Activated CD8-positive, alpha-beta memory T cell treated with anti-CD3 and anti-CD28 coated beads, Interleukin-2, amount 50 U/mL, for 24 hours (primary cell): Measurements from ENCODE around the gene TSNAXIP1.

ENCODE experiments used
- DNase-seq: peaks from one replicate; pipeline ENCODE4 v3.0.0-alpha.2; 2020; ENCODE audit errors: extremely low read depth

Gene TSNAXIP1

GRCh38 chr16:67806428-67807147, at the start of gene TSNAXIP1, which contains the start of gene RANBP10:
Gene TSNAXIP1 (plus strand): TSS chr16:67806889. CDS start chr16:67807150, 261 bp downstream.
Gene RANBP10 (minus strand): TSS chr16:67806560. CDS start chr16:67806536, 24 bp downstream.
- peak; percentile 90 for DNase-seq

- DNase-seq, result no peak
Observed at GRCh38 chr16:67758006-67758405, 48.7 kb upstream of the TSNAXIP1 start.

DNA sequence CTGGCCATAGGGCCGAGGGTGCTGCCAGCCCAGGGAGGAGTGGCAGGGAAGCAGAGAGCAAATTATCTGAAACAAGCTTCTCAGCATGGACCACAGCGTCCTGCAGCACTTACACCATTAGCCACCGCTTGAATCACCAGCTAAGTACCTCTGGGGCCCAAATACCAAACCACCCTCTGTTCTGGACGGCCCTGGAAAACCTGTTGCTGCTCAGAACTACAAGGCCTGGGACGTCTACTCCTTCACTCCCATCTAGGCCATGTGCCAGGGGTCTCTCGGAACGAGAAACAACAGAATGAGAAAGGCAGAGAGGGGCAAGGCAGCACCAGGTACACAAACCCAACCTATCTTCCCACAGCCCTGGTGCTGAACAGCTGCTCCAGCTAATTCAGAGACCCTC, 47.7 kb upstream of the TSNAXIP1 start:
- no peak for DNase-seq

DNA sequence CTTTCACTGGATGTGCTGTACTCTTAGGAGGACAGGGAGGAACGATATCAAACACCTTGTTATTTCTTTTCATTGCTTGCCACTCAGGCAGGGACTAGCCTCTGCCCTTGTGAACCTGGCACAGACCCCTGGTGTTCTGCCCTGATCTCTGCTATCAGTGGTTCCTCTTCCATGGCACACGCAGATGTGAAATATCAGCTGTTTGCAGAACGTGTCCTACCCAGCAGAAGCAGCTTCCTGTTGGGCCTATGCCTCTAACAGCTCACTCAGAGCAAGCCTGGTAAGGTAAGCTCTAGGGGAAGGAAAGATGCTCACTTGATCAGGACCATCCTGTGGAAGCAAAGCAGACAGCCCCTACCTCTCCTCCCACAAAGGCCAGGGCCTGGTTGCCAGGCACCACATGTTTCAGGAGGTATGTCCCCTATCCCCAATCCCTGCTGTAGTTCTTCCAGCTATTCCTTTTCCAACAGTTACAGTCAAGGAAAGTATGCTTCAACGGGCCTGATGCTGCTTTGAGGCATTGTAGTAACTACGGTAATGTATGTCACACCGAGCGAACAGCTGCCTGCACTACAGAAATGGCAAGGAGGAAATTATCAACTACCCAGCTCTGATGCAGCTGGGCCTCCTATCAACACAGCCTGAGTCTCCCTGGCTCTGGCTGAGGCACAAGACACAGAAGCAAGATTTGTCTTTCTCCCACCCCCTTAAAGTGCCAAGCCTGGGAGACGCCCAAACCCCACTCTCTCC, 46.3 kb upstream of the TSNAXIP1 start:
- DNase-seq, result no peak

GRCh38 chr16:67760956-67761230, 45.8 kb upstream of the TSNAXIP1 start:
- DNase-seq, result no peak

- no peak for DNase-seq
Observed at GRCh38 chr16:67761924-67762323, 44.8 kb upstream of the TSNAXIP1 start.

GRCh38 chr16:67762385-67762784, 44.3 kb upstream of the TSNAXIP1 start:
- DNase-seq, result no peak

- DNase-seq, result no peak
Observed at GRCh38 chr16:67763066-67763465, 43.6 kb upstream of the TSNAXIP1 start.

DNA sequence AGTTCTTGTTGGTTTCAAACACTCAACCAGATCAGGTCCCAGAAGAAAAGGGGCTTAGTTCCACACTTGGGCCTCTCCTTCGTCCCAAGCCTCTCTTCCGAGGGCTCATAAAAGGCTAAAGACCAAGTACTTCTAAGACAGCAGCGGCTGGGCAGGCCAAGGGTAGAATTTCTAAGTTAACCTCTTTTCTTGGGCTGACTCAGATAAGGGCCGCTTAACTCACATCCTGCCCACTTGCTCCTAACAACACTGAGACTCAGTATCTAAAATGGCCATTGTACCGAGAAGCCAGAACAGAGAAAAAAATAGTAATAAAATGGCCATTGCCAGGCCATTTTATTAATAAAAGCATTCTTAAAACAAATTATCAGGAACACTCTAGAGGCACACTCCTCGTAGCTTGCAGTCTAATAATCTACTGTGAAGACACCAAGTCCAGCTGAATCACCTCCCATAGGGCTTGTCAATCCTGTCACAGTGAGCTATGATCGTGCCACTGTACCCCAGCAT, 42.5 kb upstream of the TSNAXIP1 start:
- no peak for DNase-seq

GRCh38 chr16:67766291-67766690, 40.4 kb upstream of the TSNAXIP1 start:
- DNase-seq, result no peak

DNA sequence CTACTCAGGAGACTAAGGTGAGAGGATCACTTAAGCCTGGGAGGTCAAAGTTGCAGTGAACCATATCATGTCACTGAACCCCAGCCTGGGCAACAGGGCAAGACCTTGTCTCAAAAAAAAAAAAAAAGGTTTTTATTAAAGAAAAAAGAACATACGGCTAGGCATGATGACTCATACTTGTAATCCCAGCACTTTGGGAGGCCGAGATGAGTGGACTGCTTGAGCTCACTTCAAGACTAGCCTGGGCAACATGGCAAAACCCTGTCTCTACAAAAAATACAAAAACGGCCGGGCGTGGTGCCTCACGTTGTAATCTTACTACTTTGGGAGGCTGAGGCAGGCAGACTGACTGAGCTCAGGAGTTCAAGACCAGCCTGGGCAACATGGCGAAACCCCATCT, 38.7 kb upstream of the TSNAXIP1 start:
- no peak for DNase-seq

- DNase-seq, result no peak
Observed at GRCh38 chr16:67770346-67770991, 36.2 kb upstream of the TSNAXIP1 start.

- DNase-seq, result no peak
Observed at GRCh38 chr16:67773099-67773498, 33.6 kb upstream of the TSNAXIP1 start.

DNA sequence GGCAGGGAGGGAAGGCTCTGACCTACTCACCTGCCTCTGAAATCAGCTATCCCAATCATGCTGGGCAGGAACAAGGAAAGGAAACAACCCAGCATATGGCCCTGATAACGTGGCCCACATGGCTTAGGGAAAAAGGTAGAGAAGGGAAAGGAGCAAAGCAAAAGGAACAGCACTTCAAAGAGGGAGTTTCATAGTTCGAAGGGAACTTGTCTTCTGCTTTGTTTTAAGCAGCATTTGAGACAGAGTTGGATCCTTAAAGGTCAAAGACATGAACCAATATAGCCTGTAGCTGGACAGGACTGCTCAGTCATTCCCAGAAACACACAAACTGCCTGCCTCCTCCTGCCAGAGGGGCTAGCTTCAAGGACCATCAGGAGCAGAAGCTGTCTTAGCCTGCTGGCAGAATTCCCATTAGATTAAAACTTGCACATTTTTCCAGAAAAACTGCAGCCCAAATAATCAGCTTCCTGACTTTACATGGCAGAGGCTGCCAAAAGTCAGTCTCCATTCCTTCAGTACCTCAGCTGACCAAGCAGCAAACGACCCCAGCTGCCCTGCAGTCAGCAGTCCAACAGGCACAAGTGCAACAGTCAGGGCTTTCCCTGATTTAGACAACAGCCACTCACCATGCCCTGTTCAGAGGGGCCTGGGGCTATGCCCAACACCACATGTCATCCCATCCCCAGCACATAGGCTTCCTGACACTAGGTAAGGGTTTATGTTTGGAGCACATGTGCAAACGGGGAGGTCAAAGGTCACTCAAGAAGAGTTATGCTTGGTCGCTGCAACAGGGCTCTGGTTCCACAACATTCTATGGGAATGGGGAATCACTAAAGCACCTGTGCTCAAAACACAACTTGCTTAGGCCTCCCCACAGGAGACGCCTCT, 32.9 kb upstream of the TSNAXIP1 start:
- no peak for DNase-seq

DNA sequence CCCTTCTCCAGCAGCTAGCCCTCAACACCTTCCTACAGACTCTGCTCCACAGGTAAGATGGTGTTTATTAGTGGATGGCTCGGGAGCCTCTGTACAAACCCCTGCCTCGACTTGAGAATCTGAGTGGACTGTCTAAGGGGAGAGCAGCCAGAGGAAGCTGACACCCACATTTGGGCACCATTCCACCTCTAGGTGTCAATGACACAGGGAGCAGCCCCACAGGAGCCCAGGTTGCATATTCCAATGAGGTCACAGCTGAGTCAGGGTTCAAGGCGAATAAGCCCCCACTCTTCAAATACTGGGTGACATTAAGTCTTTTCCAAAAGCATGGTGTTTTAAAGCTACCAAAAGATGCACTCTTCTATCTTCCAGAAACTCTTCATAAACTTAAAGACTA, 32.2 kb upstream of the TSNAXIP1 start:
- no peak for DNase-seq

GRCh38 chr16:67775273-67775672, 31.4 kb upstream of the TSNAXIP1 start:
- no peak for DNase-seq

DNA sequence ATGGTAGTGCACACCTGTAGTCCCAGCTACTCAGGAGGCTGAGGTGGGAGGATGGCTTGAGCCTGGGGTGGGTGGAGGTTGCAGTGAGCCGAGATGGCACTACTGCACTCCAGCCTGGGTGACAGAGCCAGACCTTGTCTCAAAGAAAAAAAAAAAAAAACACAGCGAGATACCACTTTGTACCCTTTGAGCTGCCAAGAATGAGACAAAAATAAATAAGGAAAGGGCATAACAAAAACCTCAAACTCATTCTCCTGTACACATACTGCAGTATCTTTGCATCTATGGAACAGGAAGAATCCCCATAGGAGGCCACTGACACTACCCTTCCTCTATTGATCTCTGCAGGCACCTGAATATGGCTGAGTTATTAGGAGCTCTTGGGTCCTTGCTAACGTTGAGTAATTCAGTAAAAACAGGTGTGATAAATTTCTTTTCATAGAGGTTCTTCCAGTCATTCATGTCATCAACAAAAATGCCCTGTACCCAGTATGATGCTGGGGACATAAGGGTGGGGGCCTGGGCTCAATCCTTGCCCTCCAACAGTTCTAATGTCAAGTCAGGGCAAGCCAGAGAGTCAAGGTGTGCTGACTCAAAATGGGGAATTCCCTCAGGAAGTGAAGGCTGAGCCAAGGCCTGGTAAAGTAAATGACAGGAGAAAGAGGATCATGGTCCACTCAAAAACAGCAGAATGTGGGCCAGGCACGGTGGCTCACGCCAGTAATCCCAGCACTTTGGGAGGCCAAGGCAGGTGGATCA, 27.3 kb upstream of the TSNAXIP1 start:
- no peak for DNase-seq

DNA sequence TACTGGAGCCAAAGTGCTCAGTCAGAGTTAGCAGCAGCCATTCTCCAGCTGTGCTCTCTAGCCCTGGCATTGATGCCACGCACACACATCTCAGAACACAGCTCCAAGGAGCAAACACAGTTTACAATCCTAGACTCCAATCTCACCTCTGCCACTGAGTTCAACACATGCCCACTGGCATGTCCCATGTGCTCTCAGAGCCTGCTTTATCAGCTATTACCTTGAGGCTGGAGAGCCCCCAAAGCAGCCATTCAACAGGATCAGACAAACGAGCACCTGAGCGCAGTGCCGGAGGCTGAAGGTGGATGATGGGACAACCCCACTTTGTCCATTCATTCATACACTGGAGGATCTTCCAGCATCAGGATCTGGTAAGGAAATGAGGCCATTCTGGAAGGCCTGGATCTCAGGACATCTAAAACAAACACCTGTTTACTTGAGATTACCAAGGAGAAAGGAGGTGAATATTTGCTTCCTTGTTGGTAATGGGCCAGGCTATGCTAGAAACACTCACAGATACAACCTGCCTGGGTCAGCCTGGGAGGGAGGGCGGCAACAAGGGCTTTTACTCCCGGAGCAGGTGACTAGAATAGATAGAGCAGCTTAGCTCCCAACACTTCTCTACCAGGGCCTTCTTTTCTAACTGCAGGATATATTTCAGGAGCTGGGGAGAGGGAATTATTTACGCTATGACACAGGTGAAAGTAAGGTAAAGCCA, 25.7 kb upstream of the TSNAXIP1 start:
- DNase-seq, result no peak

DNA sequence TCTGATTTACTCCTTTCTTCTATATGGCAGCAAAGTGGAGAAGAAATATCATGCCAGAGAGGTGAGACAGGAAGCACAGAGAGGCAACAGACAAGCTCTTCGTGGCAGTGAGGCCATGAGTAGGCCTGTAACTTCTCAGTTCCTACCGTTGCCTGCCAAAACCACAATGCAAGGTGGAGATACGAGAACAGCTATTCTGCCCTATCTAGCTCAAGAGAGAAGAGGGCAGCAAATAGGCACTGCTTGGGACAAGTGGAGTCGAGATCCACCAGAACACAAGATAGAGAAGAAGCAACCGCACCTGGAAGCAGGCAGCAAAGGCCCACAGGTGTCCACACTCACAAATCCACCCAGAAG, 25.1 kb upstream of the TSNAXIP1 start:
- DNase-seq, result no peak

DNA sequence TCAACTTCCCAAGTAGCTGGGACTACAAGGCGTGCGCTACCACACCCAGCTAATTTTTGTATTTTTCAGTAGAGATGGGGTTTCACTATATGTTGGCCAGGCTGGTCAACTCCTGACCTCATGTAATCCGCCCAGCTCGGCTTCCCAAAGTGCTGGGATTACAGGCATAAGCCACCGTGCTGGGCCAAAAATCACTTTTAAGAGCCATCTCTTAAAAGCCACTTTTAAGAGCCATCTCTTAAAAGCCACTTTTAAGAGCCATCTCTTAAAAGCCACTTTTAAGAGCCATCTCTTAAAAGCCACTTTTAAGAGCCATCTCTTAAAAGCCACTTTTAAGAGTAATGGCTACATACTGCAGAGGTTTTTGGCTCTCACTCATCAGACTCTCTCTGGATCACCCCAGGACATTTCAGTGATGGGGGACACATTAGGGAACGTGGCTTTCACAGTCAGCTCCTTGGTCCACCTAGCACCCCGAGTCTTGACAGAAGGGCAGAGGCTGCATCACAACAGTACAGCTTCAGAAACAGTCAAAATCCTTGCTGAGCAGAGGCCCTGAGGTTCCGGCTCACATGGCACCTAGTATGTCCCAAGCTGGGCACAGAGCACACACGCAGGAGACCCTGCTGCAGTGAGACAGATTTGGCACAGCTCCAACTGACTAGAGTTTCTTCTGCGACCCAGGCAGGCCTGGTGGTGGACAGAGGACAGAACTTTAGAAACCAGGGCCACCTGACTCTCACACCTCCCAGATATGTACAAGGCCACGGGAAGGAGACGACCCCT, 23.9 kb upstream of the TSNAXIP1 start:
- DNase-seq, result no peak
